GM21423 (cell line): ENCODE data around the gene DHRSX.
"Not testable (repeated sequence)": the region's sequence is repeated elsewhere in the genome, so short reads cannot be mapped to it uniquely, and the experiment has no call there.

Experiments
- ATAC-seq: cut with Tn5 transposase; IDR thresholded peaks from one replicate; pipeline ENCODE4 v1.9.1; 2021; ENCODE audit warnings: mild to moderate bottlenecking, moderate library complexity; ENCODE audit not compliant: unreplicated experiment

Gene DHRSX

DNA sequence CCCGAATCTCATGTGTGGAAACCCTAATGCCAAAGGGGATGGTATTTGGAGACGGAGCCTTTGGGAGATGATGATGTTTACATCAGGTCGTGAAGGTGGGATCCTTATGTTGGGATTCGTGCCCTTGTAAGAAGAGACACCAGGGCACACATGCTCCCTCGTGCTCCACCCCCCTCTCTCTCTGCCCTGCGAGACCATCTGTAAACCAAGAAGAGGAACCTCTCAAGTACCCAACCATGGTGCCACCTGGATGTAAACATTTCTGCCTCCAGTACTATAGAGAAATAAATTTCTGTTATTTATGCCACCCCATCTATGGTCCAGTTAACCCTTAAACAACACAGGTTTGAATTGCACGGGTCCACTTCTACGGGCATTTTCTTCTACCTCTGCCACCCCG, 179.4 kb downstream of the DHRSX start:
- ATAC-seq: no peak

DNA sequence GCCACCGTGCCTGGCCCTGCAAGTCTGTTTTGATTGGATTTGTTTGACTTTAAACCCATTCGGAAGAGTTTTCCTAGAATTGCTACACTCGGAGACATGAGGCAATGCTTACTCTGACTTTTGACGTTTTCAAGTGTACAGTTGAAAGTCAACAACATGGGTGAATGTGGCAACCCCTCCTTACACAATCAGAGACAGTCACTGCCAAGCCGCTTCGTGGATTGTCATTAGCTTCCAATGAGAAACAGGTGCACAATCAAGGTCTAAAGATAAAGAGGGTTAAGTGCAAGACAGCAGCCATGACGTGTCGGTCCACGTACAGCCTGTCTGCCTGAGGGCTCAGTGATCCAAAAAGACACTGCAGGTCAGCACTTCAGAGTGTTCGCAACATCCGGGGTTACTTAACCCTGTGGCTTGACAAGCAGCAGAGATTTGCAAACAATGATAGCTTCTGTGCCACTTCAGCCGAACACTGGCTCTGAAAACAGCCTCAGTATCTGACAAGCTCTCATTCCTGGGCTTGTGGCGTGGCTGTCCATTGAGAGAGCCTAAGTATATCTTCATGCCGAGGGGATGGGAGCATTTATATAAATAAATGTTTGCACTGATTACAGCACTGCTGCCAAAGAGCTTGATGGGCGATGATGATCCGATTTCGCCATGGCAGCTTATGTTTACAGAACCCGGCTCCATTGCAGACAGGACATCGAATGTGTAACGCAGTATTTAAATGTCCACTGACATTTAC, 180.0 kb downstream of the DHRSX start:
- no peak for ATAC-seq

DNA sequence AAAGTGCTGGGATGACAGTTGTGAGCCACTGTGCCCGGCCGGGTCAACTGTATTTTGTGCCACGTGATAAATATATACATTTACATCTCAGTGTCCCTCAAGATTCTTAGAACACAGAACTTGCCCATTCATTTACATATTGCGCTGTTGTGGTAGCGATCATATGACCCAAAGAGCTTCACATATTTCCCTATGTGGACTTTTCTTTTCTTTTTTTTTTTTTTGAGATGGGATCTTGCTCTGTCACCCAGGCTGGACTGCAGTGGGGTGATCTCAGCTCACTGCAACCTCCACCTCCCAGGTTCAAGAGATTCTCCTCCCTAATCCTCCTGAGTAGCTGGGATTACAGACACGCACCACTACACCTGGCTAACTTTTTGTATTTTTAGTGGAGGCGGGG, 180.7 kb downstream of the DHRSX start:
- ATAC-seq: no peak

DNA sequence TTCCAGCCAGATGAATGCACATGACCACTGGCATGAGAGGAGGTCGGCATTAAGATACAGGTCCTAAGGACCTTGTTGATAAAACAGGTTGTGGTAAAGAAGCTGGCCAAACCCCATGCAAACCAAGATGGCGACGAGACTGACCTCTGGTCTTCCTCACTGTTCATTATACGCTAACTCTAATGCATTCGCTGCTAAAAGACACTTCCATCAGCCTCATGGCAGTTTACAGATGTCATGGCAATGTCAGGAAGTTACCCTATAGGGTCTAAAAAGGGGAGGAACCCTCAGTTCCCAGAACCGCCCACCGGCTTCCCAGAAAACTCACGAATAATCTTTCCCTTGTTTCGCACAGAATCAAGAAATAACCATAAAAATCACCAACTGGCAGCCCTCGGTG, 182.4 kb downstream of the DHRSX start:
- ATAC-seq: no peak

DNA sequence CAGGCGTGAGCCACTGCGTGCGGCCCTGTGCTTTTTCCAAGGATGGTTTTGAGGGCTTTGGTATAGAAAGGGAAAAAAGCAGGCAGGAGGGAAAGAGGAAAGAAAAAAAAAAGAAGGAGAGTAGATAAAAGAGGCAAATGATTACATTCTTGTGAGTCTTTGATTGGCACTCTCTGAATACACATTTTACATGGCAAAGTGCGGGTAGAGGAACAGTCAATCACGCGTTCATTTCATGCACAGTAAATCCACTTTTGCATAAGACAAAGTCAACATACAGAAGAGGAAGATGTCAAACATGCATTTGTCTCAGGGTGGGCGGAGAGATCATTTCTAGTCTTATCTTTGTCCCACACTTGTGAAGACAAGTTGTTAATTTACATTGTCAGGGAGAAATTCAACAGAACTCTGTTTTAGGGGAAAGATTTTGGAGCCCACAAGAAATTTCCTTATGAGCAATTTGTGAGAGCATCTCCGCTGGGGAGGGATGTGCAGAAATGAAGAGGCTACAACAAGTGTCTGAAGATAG, 183.2 kb downstream of the DHRSX start:
- no peak for ATAC-seq

DNA sequence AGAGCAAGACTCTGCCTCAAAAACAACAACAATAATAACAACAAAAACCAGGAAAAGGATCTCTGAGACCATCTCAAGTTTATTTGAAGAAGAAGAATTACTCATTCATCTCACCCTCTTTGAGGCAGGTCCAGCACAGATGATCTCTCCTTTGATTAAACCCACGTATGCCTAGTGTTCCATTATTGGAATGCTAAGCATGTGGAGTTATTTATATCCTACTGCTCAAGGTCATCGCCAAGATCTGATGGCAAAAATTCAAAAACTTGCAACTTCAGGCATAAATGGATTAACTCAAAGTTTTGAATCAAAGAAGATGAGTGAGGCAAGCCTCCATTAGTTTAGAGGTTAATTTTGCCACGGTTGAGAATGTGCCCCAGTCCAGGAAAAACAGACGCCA, 184.2 kb downstream of the DHRSX start:
- ATAC-seq: no peak

DNA sequence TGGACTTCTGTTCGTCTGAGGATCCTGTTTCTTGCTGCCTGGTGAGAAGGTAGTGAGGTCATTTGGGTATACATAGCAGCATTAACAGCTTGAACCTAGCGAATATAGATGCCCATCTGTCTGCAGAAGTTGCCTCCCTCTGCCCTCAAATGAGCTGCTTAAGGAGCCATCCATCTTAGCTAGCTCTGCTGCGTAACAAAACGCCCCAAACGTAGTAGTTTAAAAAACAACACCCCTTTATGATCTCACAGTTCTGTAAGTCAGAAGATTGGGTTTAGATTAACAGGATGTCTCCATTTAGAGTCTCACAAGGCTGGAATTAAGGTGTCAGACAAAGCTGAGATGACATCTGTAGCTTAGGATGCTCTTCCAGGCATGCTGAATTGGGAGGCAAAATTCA, 185.3 kb downstream of the DHRSX start:
- ATAC-seq: no peak

DNA sequence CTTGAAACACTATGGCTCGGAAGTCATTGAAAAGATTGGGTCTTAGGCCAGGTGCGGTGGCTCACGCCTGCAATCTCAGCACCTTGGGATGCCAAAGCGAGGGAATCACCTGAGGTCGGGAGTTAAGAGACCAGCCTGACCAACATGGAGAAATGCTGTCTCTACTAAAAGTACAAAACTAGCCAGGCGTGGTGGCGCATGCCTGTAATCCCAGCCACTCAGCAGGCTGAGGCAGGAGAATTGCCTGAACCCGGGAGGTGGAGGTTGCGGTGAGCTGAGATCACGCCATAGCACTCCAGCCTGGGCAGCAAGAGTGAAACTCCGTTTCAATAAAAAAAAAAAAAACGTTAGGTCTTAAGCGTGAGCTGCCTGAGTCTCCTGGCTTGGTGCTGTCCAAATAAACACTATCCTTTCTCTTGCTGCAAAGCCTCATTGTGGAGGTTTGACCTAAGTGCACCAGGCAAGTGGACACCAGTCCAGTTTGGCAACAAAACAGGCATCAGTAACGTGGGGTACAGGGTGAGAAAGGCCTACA, 185.9 kb downstream of the DHRSX start:
- no peak for ATAC-seq

DNA sequence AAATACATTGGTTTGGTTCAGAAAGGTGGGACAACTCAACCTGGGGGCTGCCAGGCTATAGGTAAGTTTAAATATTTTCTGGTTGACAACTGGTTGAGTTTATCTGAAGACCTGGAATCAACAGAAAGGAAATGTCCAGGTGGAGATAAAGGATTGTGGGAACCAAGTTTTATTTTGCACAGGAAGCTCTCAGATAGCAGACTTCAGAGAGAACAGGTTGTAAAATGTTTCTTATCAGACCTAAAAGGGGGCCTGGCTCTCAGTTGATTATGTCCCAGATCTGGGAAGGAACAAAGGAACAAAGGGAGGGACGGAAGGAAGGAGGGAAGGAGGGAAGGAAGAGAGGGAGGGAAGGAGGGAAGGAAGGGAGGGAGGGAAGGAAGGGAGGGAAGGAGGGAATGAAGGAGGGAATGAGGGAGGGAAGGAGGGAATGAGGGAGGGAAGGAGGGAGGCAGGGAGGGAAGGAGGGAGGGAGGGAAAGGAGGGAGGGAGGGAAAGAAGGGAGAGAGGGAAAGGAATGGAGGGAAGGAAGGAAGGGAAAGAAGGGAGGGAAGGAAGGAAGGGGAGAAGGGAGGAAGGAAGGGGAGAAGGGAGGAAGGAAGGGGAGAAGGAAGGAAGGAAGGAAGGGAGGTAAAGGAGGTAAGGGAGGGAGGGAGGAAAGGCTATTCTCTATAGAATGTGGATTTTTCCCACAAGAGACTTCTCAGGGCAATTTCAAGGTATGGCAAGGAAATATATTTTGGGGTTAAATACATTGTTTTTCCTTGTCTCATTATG, 186.7 kb downstream of the DHRSX start:
- no peak for ATAC-seq

DNA sequence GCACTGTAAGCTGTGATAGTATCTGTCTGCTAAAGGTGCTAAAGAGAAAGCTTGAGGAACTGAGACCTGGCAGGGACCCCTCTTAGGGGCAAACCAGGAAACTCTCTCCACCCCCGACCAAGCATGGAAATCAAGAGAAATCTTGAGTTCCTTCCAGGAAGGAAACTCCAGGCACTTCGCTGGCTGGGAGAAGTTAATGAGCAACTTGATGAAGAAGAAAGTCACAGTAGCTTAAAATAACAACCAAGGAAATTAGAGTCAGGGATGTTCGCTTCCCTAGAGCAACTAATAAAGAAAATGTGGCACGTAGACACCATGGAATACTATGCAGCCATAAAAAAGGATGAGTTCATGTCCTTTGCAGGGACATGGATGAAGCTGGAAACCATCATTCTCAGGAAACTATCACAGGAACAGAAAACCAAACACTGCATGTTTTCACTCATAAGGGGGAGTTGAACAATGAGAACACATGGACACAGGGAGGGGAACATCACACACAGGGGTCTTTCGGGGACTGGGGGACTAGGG, 188.7 kb downstream of the DHRSX start:
- ATAC-seq: not testable (repeated sequence)

DNA sequence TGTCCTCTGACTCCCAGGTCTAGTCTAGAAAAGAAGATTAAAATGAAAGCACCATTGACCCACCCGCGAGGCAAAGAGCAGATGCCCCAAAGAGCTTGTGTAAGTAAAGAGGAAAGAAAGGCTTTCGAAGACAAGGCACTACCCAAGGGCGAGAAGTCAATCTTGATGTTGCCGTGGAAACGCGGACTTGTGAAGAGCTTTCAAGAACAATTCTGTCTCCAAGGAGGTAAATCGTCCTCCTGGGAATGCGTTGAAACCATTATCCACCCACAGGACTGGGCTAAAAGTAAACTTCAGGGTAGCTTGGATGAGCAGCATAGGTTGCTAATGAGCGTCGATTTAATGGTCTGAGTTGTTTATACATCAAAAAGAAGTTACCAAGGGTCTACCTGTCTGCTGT, 189.3 kb downstream of the DHRSX start:
- ATAC-seq: no peak

DNA sequence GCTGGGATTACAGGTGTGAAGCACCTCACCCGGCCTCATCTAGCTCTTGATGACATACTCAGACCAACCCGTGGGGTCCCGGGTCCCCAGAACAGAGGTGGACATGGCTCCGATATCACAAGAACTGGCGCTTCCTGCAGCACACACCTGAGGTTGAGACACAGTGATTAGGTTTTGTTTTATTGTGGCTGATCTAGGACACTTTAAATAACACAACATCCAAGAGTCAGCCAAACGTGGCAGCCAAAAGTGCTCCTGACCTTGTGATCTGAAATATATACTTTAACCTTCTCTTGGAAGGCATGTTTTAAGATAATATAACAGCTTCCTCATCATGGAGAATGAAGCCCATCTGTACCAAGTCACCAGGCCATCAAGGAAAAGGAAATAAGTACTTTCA, 198.9 kb downstream of the DHRSX start:
- ATAC-seq: no peak

DNA sequence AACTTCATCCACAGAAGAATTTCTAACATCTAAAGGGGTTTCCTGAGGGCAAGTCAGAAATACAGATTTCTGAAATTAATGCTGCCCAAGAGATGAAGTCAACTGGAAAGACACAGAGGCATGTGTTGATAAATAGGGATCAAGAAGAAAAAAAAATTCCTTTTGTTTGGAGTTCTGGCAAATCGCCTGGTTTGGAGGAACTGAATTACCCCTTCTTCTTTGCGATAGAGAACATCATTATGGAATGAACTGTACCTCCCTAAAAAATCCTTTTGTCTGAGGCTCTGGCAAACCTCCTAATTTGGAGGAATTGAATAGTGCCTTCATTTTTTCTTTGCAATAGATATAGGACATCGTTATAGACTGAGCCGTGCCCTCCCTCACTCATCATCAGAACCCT, 200.9 kb downstream of the DHRSX start:
- ATAC-seq: no peak

DNA sequence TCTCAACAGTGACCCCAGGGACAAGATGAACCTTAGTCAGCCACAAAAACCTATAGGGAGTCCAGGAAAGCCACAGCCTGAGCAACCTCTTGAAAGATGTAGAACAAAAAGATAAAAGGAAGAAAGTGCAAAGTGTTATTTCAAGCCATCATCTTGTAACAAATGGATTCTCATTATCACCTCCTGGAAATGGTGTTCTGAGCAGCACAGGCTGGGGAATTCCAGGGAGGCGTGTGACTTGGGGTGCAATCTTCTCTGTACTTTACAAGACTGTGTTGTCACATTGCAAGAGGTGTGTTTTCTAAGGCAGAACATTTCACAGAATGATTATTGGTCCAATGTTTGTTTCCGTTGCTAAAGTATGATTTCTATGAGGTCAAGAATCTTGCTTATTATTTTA, 214.0 kb downstream of the DHRSX start:
- ATAC-seq: no peak

DNA sequence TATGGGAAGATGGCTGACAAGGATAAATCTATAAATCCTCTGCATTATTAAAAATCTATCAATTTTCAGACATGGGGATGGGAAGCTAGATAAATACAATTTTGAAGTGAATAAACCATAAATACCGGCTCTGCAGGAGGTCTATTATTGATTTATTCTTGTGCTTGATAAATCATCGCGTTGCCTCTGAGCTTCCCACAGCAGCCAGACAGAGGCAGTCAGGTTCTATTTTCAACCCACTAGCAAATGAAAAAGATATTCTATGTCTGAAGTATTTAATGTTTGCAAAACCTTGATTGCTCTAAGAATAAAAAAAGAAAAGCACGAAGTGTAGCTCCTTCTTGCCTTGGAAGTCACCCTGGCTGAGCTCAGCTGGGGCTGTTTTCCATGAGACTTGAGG, 216.2 kb downstream of the DHRSX start:
- ATAC-seq: no peak

DNA sequence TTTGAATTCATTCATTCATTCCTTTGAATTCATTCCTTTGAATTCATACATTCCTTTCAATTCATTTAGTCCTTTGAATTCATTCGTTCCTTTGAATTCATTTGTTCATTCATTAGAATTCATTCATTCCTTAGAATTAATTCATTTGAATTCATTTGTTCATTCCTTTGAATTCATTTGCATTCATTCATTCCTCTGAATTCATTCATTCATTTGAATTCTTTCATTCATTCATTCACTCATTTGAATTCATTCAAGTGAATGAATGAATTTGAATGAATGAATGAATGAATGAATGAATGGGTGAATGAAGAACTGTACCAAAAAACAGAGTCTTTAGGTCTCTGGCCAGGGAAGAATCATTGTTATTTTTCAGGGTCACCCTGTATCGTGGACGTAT, 216.6 kb downstream of the DHRSX start:
- ATAC-seq: no peak

DNA sequence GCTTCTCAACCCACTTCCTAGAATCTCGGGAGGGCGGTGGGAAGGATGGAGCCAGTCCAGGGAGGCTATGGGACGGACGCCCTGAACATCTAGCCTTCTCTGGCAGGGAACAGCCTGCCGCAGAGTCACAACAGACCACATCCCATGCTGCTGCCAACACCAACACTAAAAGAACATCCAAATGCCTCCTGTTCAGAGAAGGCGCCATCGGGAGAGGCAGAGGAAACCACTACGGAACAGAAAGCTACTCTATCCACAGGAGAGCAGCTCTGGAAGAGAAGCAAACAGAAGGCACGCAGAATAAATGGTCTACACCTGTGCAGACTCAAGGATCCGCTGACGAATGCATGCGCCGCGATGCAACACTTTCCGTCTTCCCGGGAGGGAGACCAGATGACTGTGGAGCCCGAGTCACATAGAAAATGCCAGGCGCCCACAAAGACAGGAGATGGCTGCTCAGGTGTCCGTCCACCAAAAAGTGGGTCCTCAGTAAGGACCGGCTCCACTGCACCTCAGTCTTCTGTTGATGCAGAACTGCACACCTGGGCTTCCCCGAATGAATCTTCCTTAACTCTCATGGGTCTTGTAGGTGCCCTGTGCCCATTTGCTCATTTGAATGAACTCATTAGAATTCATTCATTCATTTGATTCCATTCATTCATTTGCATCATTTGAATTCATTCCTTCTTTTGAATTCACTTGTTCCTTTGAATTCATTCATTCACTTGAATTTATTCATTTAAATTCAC, 217.5 kb downstream of the DHRSX start:
- ATAC-seq: no peak

DNA sequence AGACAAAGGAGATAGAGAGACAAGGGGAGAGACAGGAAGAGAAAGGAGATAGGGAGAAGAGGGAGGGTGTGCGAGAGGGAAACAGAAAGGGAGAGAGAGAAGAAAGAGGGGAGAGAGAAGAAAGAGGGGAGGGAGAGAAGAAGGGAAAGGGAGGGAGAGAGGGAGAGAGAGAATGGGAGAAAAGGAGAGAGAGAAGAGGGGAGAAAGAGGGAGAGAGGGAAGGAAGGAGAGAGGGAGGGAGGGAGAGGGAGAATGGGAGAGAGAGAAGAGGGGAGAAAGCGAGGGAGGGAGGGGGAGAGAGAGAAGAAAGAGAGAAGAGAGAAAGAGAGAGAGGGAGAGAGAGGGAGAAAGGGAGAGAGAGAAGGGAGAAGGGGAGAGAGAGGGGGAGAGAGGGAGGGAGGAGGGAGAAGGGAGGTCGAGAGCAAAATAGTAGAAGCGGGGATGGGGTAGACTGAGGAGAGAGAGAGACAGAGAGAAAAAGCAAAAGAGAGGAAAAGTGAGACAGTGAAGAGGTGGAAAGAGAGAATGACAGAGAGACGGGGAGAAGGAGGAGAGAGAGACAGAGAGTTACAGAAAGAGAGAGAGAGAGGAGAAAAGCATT, 218.2 kb downstream of the DHRSX start:
- ATAC-seq: no peak

DNA sequence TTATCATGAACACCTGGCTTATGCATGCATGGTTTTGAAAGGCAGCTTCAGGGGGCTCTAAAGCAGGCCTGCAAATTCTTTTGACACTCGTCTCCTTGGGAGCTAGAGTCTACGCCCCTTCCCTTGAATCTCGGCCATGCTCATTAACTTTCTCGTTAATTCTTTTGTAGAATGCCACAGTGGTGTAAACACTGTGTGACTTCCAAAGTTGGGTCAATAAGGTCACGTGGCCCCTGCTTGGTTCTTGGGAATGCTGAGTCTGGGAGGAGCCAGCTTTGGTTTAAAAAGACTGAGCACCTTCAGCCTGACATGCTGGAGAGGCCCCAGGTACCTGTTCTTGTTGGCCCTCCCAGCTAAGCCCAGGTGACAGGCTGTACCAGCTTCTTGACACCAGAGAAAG, 228.4 kb downstream of the DHRSX start:
- no peak for ATAC-seq

DNA sequence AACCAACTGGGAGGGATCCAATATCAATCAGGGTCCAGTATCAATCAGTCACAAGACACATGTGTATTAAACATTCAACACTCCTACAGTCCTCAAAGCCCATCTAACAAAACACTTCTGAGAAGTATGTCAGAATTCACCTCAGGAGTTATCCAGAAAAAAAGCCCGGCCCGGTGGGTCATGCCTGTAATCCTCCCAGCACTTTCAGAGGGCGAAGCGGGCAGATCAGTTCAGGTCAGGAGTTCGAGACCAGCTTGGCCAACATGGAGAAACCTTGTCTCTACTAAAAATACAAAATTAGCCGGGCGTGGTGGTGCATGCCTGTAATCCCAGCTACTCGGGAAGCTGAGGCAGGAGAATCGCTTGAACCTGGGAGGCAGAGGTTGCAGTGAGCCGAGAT, 229.2 kb downstream of the DHRSX start:
- not testable (repeated sequence) for ATAC-seq

DNA sequence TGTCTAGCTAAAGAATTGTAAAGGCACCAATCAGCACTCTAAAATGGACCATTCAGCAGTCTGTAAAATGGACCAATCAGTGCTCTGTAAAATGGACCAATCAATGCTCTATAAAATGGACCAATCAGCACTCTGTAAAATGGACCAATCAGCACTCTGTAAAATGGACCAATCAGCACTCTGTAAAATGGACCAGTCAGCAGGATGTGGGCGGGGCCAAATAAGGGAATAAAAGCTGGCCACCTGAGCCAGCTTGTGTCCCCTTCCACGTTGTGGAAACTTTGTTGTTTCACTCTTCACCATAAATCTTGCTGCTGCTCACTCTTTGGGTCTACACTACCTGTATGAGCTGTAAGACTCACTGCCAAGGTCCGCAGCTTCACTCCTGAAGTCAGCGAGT, 230.0 kb downstream of the DHRSX start:
- not testable (repeated sequence) for ATAC-seq
